Measurements from ENCODE around the gene TPSG1.

- TF ChIP-seq ASH2L (IDR thresholded peaks at IDR 0.05; ENCODE audit: borderline replicate concordance, low read depth), result no peak
- TF ChIP-seq SP1 (IDR thresholded peaks at IDR 0.05; ENCODE audit: low read depth, low read length), result no peak
- no peak for TF ChIP-seq CTCF (IDR thresholded peaks at IDR 0.05 in 2 of 3, conservative IDR thresholded peaks at IDR 0.05 in 1 of 3; ENCODE audit: control insufficient read depth in 2 of 3, extremely low read depth in 1 of 3, insufficient read depth in 1 of 3, low read depth in 3 of 3, low read length in 3 of 3)
- no peak for TF ChIP-seq JUND (IDR thresholded peaks at IDR 0.05; ENCODE audit: low read depth, low read length)
- TF ChIP-seq POLR2AphosphoS5 (IDR thresholded peaks at IDR 0.05; ENCODE audit: low read length), result no peak
- TF ChIP-seq USF2 (IDR thresholded peaks at IDR 0.05; ENCODE audit: borderline replicate concordance, low read depth, low read length), result no peak
- no peak for TF ChIP-seq TAF1 (IDR thresholded peaks at IDR 0.05; ENCODE audit: borderline replicate concordance, low read depth, low read length)
- TF ChIP-seq EP300 (IDR thresholded peaks at IDR 0.05; ENCODE audit: borderline replicate concordance in 1 of 2, control insufficient read depth in 1 of 2, low read depth in 2 of 2, low read length in 2 of 2), result no peak
- no peak for TF ChIP-seq CEBPB (IDR thresholded peaks at IDR 0.05; ENCODE audit: borderline replicate concordance in 1 of 2, low read depth in 2 of 2, low read length in 2 of 2)
- TF ChIP-seq SIN3A (IDR thresholded peaks at IDR 0.05; ENCODE audit: low read depth, low read length), result no peak
- TF ChIP-seq BHLHE40 (IDR thresholded peaks at IDR 0.05; ENCODE audit: borderline replicate concordance in 1 of 2, low read depth in 2 of 2, low read length in 1 of 2), result no peak
- TF ChIP-seq NFYB (IDR thresholded peaks at IDR 0.05; ENCODE audit: insufficient read depth, low read depth, low read length), result no peak
- no peak for TF ChIP-seq SMC3 (IDR thresholded peaks at IDR 0.05; ENCODE audit: borderline replicate concordance, low read length)
- no peak for TF ChIP-seq PRDM15 (CRISPR knock-in tag; IDR thresholded peaks at IDR 0.05)
These were observed 38.7 kb upstream of the TPSG1 start for GRCh38 chr16:1263591-1264344.

Data from GM12878 (cell line).